Calu3 (cell line): ENCODE measurements around the gene ANKZF1. TPM values are rescaled to one million over a fixed set of nuclear protein-coding genes. Genes with fewer than 3 reads are reported as not detected.
A peak's percentile ranks its signal among the peaks of the same experiment; 100 is the strongest.

ENCODE experiments used
- Bru-seq: library from RNA; stranded (reverse); fragments of 400-500 nt; gene quantifications from one replicate; lab custom pipeline; 2021; lab: Mats Ljungman, UMichigan
- BruChase-seq, 2 experiments: library from RNA; stranded (reverse); fragments of 400-500 nt; gene quantifications; one replicate each; lab custom pipeline; 2021; lab: Mats Ljungman, UMichigan
- BruUV-seq: library from RNA; stranded (reverse); fragments of 400-500 nt; replicated peaks from 2 replicates; lab custom pipeline; 2021; lab: Mats Ljungman, UMichigan
- CTCF ChIA-PET: fragments of 300-600 bp; sonication (Branson Sonifier 250); formaldehyde crosslinking; loops from one replicate; lab custom pipeline; 2022; ENCODE audit warnings: antibody characterized with exemption; lab: Charles Lee
- DNase-seq: peaks from one replicate; pipeline ENCODE4 v3.0.0; 2022
- H3K27ac Mint-ChIP-seq: one replicate; pipeline ENCODE4 v1.8.0; 2022; ENCODE audit warnings: mixed read lengths; ENCODE audit not compliant: unreplicated experiment
- H3K27me3 Mint-ChIP-seq: one replicate; pipeline ENCODE4 v1.8.0; 2022; ENCODE audit warnings: mixed read lengths; ENCODE audit not compliant: unreplicated experiment
- H3K36me3 Mint-ChIP-seq: one replicate; pipeline ENCODE4 v1.8.0; 2022; ENCODE audit warnings: mild to moderate bottlenecking, moderate library complexity, mixed read lengths; ENCODE audit not compliant: insufficient read depth, unreplicated experiment
- H3K4me1 Mint-ChIP-seq: one replicate; pipeline ENCODE4 v1.8.0; 2022; ENCODE audit warnings: mild to moderate bottlenecking, low read depth, mixed read lengths; ENCODE audit not compliant: unreplicated experiment
- H3K4me3 Mint-ChIP-seq: one replicate; pipeline ENCODE4 v1.8.0; 2022; ENCODE audit warnings: mild to moderate bottlenecking, low read depth, moderate library complexity, mixed read lengths; ENCODE audit not compliant: unreplicated experiment
- H3K9me3 Mint-ChIP-seq: one replicate; pipeline ENCODE4 v1.8.0; 2022; ENCODE audit warnings: low read depth, mixed read lengths; ENCODE audit not compliant: unreplicated experiment
- intact Hi-C: fragments of 100-400 bp; cut with micrococcal nuclease; formaldehyde crosslinking; loops from one replicate; pipeline ENCODE4 v1.10.0; 2022; ENCODE audit not compliant: unreplicated experiment
- long read RNA-seq: library from polyadenylated mRNA; stranded (forward); transcript quantifications from one replicate; pipeline ENCODE4 v2.0.0, GENCODE V29; 2022
- total RNA-seq: library from RNA; stranded (reverse); gene quantifications from 2 replicates; pipeline ENCODE4 v1.2.3, GENCODE V29; 2022
- TF ChIP-seq, protein P1 (sequence below): fragments of 200-600 bp; IDR thresholded peaks from one replicate; pipeline ENCODE4 v1.8.0; 2022; ENCODE audit warnings: antibody characterized with exemption; ENCODE audit not compliant: unreplicated experiment

Gene ANKZF1, protein sequence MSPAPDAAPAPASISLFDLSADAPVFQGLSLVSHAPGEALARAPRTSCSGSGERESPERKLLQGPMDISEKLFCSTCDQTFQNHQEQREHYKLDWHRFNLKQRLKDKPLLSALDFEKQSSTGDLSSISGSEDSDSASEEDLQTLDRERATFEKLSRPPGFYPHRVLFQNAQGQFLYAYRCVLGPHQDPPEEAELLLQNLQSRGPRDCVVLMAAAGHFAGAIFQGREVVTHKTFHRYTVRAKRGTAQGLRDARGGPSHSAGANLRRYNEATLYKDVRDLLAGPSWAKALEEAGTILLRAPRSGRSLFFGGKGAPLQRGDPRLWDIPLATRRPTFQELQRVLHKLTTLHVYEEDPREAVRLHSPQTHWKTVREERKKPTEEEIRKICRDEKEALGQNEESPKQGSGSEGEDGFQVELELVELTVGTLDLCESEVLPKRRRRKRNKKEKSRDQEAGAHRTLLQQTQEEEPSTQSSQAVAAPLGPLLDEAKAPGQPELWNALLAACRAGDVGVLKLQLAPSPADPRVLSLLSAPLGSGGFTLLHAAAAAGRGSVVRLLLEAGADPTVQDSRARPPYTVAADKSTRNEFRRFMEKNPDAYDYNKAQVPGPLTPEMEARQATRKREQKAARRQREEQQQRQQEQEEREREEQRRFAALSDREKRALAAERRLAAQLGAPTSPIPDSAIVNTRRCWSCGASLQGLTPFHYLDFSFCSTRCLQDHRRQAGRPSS
- total RNA-seq (44.1 and 56.6 TPM in 2 replicates), Bru-seq, nascent RNA (percentile 72 among the genes with signal in this experiment), BruChase-seq, experiment 1, labeled RNA remaining after a 6-hour chase (percentile 79 among the genes with signal in this experiment), BruChase-seq, experiment 2, labeled RNA remaining after a 2-hour chase (percentile 88 among the genes with signal in this experiment)
- long read RNA-seq, transcript ANKZF1-201 (14 exons, 2,579 nt) = major isoform, 14 of 41 reads
- long read RNA-seq, partial matches to known transcripts = 7 of 41 reads
- long read RNA-seq, other reads (novel, unspliced or antisense) = 19 of 41 reads

DNA sequence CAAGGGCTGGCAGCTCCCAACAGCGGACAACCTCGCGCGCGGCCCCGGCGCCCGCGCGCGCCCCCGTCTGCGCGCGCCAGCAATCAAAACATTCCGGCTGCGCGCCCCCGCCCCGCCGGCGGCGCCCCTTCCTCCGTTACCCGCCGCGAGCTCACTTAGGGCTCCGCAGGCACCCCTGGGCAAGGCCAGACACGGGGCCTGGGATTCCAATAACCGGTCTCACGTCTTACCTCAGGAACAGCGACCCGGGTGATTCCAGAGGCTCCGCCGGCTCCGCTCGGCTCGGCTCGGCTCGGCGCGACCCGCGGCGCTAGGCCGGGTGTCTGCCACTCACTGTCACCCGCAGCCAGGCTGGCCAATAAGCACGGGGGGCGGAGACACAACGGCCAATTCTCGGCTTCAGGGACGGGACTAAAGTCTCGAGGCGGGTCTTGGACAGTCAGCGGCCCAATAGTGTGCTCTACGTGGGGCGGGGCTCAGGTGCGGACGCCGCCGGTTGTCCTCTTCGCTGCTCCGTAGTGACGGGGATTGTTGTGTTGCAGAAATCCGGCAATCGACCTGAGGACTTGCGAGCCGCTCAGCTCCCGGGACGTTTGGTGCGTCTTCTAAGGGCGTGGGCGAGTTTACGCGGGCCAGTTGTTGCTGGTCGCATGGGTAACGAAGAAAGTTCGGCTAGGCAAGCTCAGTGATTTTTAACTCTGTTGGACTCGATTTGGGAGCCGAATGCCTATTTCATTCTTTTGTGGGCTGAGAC is at the start of gene ANKZF1, which contains the start of gene ATG9A:
Gene ANKZF1 (plus strand): TSS at position 502 of the 754 bp plus-strand sequence. CDS start 452 bp downstream, outside the sequence.
Gene ATG9A (minus strand): TSS at position 332 of the 754 bp plus-strand sequence. CDS start 1,612 bp downstream, outside the sequence.
- peak within 1 kb of the TSS; percentile 97 for H3K27ac Mint-ChIP-seq
- intact Hi-C loops = no loop called here
- CTCF ChIA-PET = interaction anchor here (0.7 to 1.8 kb wide), 7 partner anchors 16 to 65 kb away, joined by 3 to 7 read pairs (median 3); partner anchors contain the start of genes CNPPD1, DNAJB2, GLB1L and STK16
- BruUV-seq = no TSS peak
- H3K36me3 Mint-ChIP-seq = peaks cover 53% of the 10 kb centered on the region
- no peaks in the 10 kb centered on the region for H3K27me3 Mint-ChIP-seq
- H3K9me3 Mint-ChIP-seq = no peaks in the 10 kb centered on the region
- H3K4me1 Mint-ChIP-seq = no peaks in the 10 kb centered on the region
- peak; percentile 98 for DNase-seq
- TF ChIP-seq, protein P1, sequence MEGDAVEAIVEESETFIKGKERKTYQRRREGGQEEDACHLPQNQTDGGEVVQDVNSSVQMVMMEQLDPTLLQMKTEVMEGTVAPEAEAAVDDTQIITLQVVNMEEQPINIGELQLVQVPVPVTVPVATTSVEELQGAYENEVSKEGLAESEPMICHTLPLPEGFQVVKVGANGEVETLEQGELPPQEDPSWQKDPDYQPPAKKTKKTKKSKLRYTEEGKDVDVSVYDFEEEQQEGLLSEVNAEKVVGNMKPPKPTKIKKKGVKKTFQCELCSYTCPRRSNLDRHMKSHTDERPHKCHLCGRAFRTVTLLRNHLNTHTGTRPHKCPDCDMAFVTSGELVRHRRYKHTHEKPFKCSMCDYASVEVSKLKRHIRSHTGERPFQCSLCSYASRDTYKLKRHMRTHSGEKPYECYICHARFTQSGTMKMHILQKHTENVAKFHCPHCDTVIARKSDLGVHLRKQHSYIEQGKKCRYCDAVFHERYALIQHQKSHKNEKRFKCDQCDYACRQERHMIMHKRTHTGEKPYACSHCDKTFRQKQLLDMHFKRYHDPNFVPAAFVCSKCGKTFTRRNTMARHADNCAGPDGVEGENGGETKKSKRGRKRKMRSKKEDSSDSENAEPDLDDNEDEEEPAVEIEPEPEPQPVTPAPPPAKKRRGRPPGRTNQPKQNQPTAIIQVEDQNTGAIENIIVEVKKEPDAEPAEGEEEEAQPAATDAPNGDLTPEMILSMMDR = no peak
- peak within 1 kb of the TSS; percentile 99 for H3K4me3 Mint-ChIP-seq

DNA sequence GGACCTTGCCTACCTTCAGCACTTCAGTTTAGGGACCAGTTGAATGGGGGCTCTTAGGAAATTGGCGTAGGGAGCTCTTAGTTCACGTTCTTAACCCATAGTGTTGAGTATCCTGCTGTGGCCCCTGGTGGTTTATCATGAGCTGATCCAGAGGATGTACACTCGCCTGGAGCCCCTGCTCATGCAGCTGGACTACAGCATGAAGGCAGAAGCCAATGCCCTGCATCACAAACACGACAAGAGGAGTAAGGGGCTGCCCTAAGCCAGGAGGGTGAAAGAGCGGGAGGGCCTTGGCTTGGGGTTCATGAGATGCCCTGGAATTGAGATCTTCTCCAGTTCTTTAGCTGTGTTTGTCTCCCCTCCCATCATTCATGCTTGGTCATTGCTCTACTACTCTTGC is 48.6 kb upstream of the ANKZF1 start:
- no peak overlapping the region for H3K27ac Mint-ChIP-seq
- no peak overlapping the region for H3K4me3 Mint-ChIP-seq
- intact Hi-C loops = no loop called here
- no peaks in the 10 kb centered on the region for H3K27me3 Mint-ChIP-seq
- no peak for DNase-seq
- H3K9me3 Mint-ChIP-seq = no peaks in the 10 kb centered on the region
- CTCF ChIA-PET = interaction anchor here (0.6 kb wide), 1 partner anchor 207 kb away, joined by 3 read pairs; no protein-coding TSS in a partner anchor
- TF ChIP-seq, protein P1 = no peak
- H3K4me1 Mint-ChIP-seq = peaks cover 21% of the 10 kb centered on the region
- no TSS peak for BruUV-seq
- peaks cover 42% of the 10 kb centered on the region for H3K36me3 Mint-ChIP-seq

DNA sequence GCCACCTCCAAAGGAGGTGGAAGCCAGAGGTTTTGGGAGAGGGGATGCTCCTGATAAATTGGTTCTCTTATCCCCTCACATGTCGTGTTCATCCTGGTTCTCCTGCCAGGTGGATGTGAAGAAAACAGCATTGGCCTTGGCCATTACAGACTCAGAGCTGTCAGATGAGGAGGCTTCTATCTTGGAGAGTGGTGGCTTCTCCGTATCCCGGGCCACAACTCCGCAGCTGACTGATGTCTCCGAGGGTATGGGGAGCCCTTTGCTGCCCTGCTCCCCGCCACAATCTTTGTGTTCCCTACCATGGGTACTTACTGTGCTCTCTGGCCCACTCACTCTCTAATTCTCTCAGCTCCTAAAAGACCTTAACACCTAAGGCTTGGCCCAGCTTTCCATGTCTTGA is 48.1 kb upstream of the ANKZF1 start:
- CTCF ChIA-PET = no interaction called here
- H3K27ac Mint-ChIP-seq = no peak overlapping the region
- intact Hi-C loops = no loop called here
- no TSS peak for BruUV-seq
- no peaks in the 10 kb centered on the region for H3K27me3 Mint-ChIP-seq
- DNase-seq = no peak
- H3K36me3 Mint-ChIP-seq = peaks cover 36% of the 10 kb centered on the region
- H3K4me1 Mint-ChIP-seq = peaks cover 21% of the 10 kb centered on the region
- TF ChIP-seq, protein P1 = no peak
- no peaks in the 10 kb centered on the region for H3K9me3 Mint-ChIP-seq
- no peak overlapping the region for H3K4me3 Mint-ChIP-seq
